ENCODE results near the gene MCM5.

Gene MCM5

GRCh38 chr22:35443338-35443737, 43.4 kb downstream of the MCM5 start:
- Histone ChIP-seq H4K20me1 (ENCODE audit: insufficient read depth, low read length) (no peaks in the 10 kb centered on the region), H3K36me3 (ENCODE audit: insufficient read depth, low read length) (peaks cover 23% of the 10 kb centered on the region), H3K79me2 (ENCODE audit: insufficient read depth, low read length) (no peaks in the 10 kb centered on the region), H3K9me2 (ENCODE audit: low read depth, low read length) (no peaks in the 10 kb centered on the region), H3F3A (ENCODE audit: insufficient read depth, low read length) (no peaks in the 10 kb centered on the region), H3K4me1 (ENCODE audit: insufficient read depth, low read length, severe bottlenecking) (peaks cover 9% of the 10 kb centered on the region), H3K4me2 (ENCODE audit: low read length) (no peak overlapping the region), H3K9ac (ENCODE audit: low read length) (no peak overlapping the region), H3K4me3 (ENCODE audit: low read depth, low read length, poor library complexity, severe bottlenecking) (no peak overlapping the region), H3K9me3 (ENCODE audit: low read length) (no peaks in the 10 kb centered on the region), H3K27ac (ENCODE audit: low read depth, low read length, poor library complexity, severe bottlenecking) (no peak overlapping the region), H2AFZ (ENCODE audit: low read length) (no peak overlapping the region), H3K27me3 (ENCODE audit: insufficient read depth, low read length) (no peaks in the 10 kb centered on the region)
- TF ChIP-seq, protein P1, sequence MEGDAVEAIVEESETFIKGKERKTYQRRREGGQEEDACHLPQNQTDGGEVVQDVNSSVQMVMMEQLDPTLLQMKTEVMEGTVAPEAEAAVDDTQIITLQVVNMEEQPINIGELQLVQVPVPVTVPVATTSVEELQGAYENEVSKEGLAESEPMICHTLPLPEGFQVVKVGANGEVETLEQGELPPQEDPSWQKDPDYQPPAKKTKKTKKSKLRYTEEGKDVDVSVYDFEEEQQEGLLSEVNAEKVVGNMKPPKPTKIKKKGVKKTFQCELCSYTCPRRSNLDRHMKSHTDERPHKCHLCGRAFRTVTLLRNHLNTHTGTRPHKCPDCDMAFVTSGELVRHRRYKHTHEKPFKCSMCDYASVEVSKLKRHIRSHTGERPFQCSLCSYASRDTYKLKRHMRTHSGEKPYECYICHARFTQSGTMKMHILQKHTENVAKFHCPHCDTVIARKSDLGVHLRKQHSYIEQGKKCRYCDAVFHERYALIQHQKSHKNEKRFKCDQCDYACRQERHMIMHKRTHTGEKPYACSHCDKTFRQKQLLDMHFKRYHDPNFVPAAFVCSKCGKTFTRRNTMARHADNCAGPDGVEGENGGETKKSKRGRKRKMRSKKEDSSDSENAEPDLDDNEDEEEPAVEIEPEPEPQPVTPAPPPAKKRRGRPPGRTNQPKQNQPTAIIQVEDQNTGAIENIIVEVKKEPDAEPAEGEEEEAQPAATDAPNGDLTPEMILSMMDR (IDR thresholded peaks at IDR 0.05; ENCODE audit: low read length): no peak
- no peak for TF ChIP-seq EZH2 (IDR thresholded peaks at IDR 0.05; ENCODE audit: borderline replicate concordance, low read length)

GRCh38 chr22:35443790-35444684, 44.1 kb downstream of the MCM5 start:
- H3K9me3 ChIP-seq (ENCODE audit: low read length): no peaks in the 10 kb centered on the region
- no peak overlapping the region for H3K4me2 ChIP-seq (ENCODE audit: low read length)
- H3K36me3 ChIP-seq (ENCODE audit: insufficient read depth, low read length): peaks cover 23% of the 10 kb centered on the region
- no peak overlapping the region for H3K9ac ChIP-seq (ENCODE audit: low read length)
- H4K20me1 ChIP-seq (ENCODE audit: insufficient read depth, low read length): no peaks in the 10 kb centered on the region
- no peaks in the 10 kb centered on the region for H3K27me3 ChIP-seq (ENCODE audit: insufficient read depth, low read length)
- H3F3A ChIP-seq (ENCODE audit: insufficient read depth, low read length): no peaks in the 10 kb centered on the region
- H3K79me2 ChIP-seq (ENCODE audit: insufficient read depth, low read length): no peaks in the 10 kb centered on the region
- H2AFZ ChIP-seq (ENCODE audit: low read length): no peak overlapping the region
- H3K4me3 ChIP-seq (ENCODE audit: low read depth, low read length, poor library complexity, severe bottlenecking): no peak overlapping the region
- peaks cover 10% of the 10 kb centered on the region for H3K4me1 ChIP-seq (ENCODE audit: insufficient read depth, low read length, severe bottlenecking)
- H3K27ac ChIP-seq (ENCODE audit: low read depth, low read length, poor library complexity, severe bottlenecking): no peak overlapping the region
- TF ChIP-seq, protein P1 (IDR thresholded peaks at IDR 0.05; ENCODE audit: low read length): no peak
- no peak for TF ChIP-seq EZH2 (IDR thresholded peaks at IDR 0.05; ENCODE audit: borderline replicate concordance, low read length)
- H3K9me2 ChIP-seq (ENCODE audit: low read depth, low read length): no peaks in the 10 kb centered on the region

DNA sequence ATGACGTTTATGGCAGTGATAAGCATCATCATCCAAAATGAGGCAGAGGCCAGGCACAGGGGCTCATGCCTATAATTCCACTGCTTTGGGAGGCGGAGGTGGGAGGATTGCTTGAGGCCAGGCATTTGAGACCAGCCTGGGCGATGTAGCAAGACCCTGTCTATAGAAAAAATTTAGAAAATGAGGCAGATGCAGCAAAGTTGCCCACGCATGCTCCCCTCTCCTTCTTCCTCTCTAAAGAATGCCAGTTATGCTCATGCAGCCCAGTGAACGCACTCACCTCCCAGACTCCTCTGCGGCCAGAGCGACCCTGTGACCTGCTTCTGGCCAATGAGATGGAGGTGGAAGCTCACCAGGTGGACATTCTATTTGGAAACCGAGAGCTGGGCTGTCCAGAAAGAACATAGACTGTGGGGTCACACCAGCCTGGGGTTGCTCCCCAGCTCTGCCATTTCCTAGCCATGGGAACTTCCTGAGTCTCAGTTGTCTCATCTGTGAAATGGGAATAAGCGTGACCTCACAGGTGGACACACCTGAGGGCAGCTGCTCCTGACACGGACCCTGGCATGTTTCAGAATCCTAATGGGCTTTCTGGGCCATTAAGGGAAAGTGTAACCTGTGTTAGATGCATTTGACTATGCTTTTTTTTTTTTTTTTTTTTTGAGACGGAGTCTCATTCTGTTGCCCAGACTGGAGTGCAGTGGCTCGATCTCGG, 44.9 kb downstream of the MCM5 start:
- no peak overlapping the region for H3K4me3 ChIP-seq (ENCODE audit: low read depth, low read length, poor library complexity, severe bottlenecking)
- no peaks in the 10 kb centered on the region for H3K79me2 ChIP-seq (ENCODE audit: insufficient read depth, low read length)
- no peak for TF ChIP-seq EZH2 (IDR thresholded peaks at IDR 0.05; ENCODE audit: borderline replicate concordance, low read length)
- TF ChIP-seq, protein P1 (IDR thresholded peaks at IDR 0.05; ENCODE audit: low read length): no peak
- no peak overlapping the region for H3K9ac ChIP-seq (ENCODE audit: low read length)
- H3K9me2 ChIP-seq (ENCODE audit: low read depth, low read length): no peaks in the 10 kb centered on the region
- H3F3A ChIP-seq (ENCODE audit: insufficient read depth, low read length): no peaks in the 10 kb centered on the region
- H2AFZ ChIP-seq (ENCODE audit: low read length): no peak overlapping the region
- no peak overlapping the region for H3K27ac ChIP-seq (ENCODE audit: low read depth, low read length, poor library complexity, severe bottlenecking)
- H3K36me3 ChIP-seq (ENCODE audit: insufficient read depth, low read length): peaks cover 22% of the 10 kb centered on the region
- no peaks in the 10 kb centered on the region for H3K27me3 ChIP-seq (ENCODE audit: insufficient read depth, low read length)
- H4K20me1 ChIP-seq (ENCODE audit: insufficient read depth, low read length): no peaks in the 10 kb centered on the region
- H3K4me1 ChIP-seq (ENCODE audit: insufficient read depth, low read length, severe bottlenecking): peaks cover 10% of the 10 kb centered on the region
- no peaks in the 10 kb centered on the region for H3K9me3 ChIP-seq (ENCODE audit: low read length)
- H3K4me2 ChIP-seq (ENCODE audit: low read length): no peak overlapping the region
